NCI-H2227 treated with DMSO at 0.1 percent for 48 hours (cell line): Measurements from ENCODE around the gene SMIM45.

Experiments
- DNase-seq: peaks from one replicate; lab custom pipeline; 2025; lab: John Stamatoyannopoulos, UW

The SMIM45 gene

GRCh38 chr22:42001706-42002105, 49.8 kb downstream of the SMIM45 start:
- no peak for DNase-seq

GRCh38 chr22:42007922-42008321, 56.0 kb downstream of the SMIM45 start:
- DNase-seq = no peak
